ENCODE data around the gene CROT. TPM values are rescaled to one million over a fixed set of nuclear protein-coding genes. Genes with fewer than 3 reads are reported as not detected.

The CROT gene
- total RNA-seq, 4 donors from 2014 or later: 31.4 to 74.9 (median 50.6) TPM

DNA sequence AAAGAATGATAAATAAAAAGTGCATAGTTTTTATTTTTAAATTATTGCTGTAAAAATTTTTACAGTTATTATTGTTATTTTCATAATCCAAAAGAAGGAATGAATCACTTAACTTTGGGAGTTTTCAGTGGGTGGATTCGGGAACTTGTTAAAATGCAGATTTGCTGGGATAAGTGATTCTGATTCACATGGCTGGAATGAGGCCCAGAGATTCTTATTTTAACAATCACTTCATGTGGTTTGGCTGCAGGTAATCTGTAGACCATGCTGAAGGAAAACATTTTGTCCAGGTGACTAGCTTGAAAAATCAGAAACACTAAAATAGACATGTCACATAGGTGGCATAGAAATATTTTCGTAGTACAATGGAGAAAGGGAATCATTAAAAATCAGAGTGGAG, 13.9 kb downstream of the CROT start:
- DNase-seq: no peak
- TF ChIP-seq CTCF (IDR thresholded peaks at IDR 0.05) (no peak), POLR2A (IDR thresholded peaks at IDR 0.05) (no peak)
- Histone ChIP-seq H3K4me1 (no peaks in the 10 kb centered on the region), H3K27me3 (no peaks in the 10 kb centered on the region), H3K36me3 (peaks cover 0 to 58% (median 0%) of the 10 kb centered on the region in 3 donors), H3K27ac (no peak overlapping the region), H3K9me3 (no peaks in the 10 kb centered on the region), H3K4me3 (no peak overlapping the region)

GRCh38 chr7:87361320-87361719, 15.9 kb downstream of the CROT start:
- Histone ChIP-seq H3K27ac (no peak overlapping the region), H3K4me1 (no peaks in the 10 kb centered on the region), H3K27me3 (no peaks in the 10 kb centered on the region), H3K4me3 (no peak overlapping the region), H3K9me3 (no peaks in the 10 kb centered on the region), H3K36me3 (peaks cover 0 to 40% (median 0%) of the 10 kb centered on the region in 3 donors)
- TF ChIP-seq CTCF (IDR thresholded peaks at IDR 0.05) (no peak), POLR2A (IDR thresholded peaks at IDR 0.05) (no peak)
- no peak for DNase-seq

DNA sequence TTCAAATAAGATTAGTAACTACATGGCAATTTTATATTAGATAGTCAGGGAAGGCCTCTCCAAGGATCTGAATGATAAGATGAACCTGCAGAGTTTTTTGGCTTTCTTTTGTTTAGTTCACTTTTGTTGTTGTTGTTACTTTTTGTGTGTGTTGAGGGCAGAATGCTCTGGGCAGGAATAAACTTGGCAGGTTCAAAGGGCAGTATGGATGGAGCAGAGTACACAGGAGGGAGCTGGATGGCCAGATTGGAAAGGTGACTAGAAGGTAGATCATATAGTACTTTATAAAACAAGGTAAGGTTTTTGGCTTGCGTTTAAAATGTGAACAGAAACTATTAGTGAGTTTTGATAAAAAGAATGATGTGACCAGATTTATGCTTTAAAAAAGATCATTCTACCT, 17.9 kb downstream of the CROT start:
- no peak overlapping the region for H3K4me3 ChIP-seq
- no peak for DNase-seq
- H3K9me3 ChIP-seq: no peaks in the 10 kb centered on the region
- no peaks in the 10 kb centered on the region for H3K27me3 ChIP-seq
- no peak for TF ChIP-seq CTCF (IDR thresholded peaks at IDR 0.05)
- TF ChIP-seq POLR2A (IDR thresholded peaks at IDR 0.05): no peak
- no peaks in the 10 kb centered on the region for H3K4me1 ChIP-seq
- H3K27ac ChIP-seq: no peak overlapping the region
- peaks cover 0 to 40% (median 0%) of the 10 kb centered on the region in 3 donors for H3K36me3 ChIP-seq

GRCh38 chr7:87364246-87364645, 18.8 kb downstream of the CROT start:
- H3K36me3 ChIP-seq: peaks cover 0 to 44% (median 0%) of the 10 kb centered on the region in 3 donors
- H3K27me3 ChIP-seq: no peaks in the 10 kb centered on the region
- no peaks in the 10 kb centered on the region for H3K4me1 ChIP-seq
- H3K4me3 ChIP-seq: no peak overlapping the region
- no peak overlapping the region for H3K27ac ChIP-seq
- no peak for TF ChIP-seq POLR2A (IDR thresholded peaks at IDR 0.05)
- TF ChIP-seq CTCF (IDR thresholded peaks at IDR 0.05): no peak
- H3K9me3 ChIP-seq: no peaks in the 10 kb centered on the region
- no peak for DNase-seq

DNA sequence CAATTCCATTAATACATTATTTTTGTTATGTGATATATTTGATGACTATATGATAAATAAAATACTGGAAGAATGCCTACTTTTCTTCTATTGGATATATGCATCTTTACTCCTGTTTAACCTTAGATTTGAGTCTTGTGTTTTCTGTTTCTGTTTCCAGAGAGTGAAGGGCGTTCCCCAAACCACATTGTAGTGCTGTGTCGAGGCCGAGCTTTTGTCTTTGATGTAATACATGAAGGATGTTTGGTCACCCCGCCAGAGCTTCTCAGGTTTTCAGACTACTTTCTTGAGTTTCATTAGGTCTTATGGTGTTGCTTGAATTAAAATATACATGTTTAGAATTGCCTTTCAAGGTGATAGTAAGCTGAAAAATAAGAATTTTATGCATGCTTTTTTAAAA, 23.8 kb downstream of the CROT start:
- no peak overlapping the region for H3K4me3 ChIP-seq
- no peak overlapping the region for H3K27ac ChIP-seq
- peak in 1 of 3 donors; percentile 17 for DNase-seq
- H3K36me3 ChIP-seq: peaks cover 0 to 27% (median 0%) of the 10 kb centered on the region in 3 donors
- no peaks in the 10 kb centered on the region for H3K4me1 ChIP-seq
- no peaks in the 10 kb centered on the region for H3K27me3 ChIP-seq
- TF ChIP-seq POLR2A (IDR thresholded peaks at IDR 0.05) (no peak), CTCF (IDR thresholded peaks at IDR 0.05) (no peak)
- no peaks in the 10 kb centered on the region for H3K9me3 ChIP-seq

DNA sequence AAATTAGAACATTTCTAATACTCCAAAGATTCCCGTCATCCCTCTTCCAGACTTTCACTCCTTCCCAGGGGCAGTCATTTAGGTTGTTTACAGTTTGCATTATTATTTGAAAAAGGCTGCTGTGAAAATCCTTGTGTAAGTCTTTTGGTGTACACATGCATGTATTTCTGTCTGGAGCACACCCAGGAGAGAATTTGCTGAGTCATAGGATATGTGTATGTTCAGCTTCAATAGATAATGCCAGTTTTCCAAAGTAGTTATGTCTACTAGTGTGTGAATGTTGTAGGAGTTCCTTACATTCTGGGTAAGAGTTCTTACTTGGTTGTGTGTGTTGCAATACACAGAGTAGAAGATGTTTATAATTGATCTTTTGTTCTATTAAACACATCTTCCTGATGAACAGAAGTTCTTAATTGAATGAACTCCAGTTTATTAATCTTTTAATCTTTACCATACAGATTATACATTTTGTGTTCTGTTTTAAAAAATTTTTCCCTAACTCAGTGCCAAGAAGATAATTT, 25.3 kb downstream of the CROT start:
- Histone ChIP-seq H3K9me3 (no peaks in the 10 kb centered on the region), H3K4me1 (no peaks in the 10 kb centered on the region), H3K27me3 (no peaks in the 10 kb centered on the region), H3K36me3 (peaks cover 0 to 27% (median 0%) of the 10 kb centered on the region in 3 donors), H3K4me3 (no peak overlapping the region), H3K27ac (no peak overlapping the region)
- no peak for DNase-seq
- TF ChIP-seq POLR2A (IDR thresholded peaks at IDR 0.05): no peak
- TF ChIP-seq CTCF (IDR thresholded peaks at IDR 0.05): no peak
